ENCODE measurements around the gene TBX2. TPM values are rescaled to one million over a fixed set of nuclear protein-coding genes. Genes with fewer than 3 reads are reported as not detected.

TBX2 gene
- total and polyA plus RNA-seq, 10 of the 15 experiments (the other 5 are each of a cell fraction or from before 2014, with no cell fraction given), result 0.13 TPM; not detected in 9

- peaks cover 4% of the 10 kb centered on the region; the same call in 1 of the 2 replicates for H3K4me1 ChIP-seq (ENCODE audit: control insufficient read depth, insufficient read depth, low read length)
- ATAC-seq, result peak; percentile 83
- DNase-seq (ENCODE audit: low read depth, low spot score), result peak; percentile 5
- H3K4me3 ChIP-seq, result peak overlapping the region; percentile 54; the same call in 1 of the 2 replicates
- in situ Hi-C loops (cut with MboI), result loop anchor here (10.0 kb wide), 1 partner anchor 692 kb away; no protein-coding TSS in a partner anchor
- ChIA-PET SMC1A (ENCODE audit: uncharacterized antibody, unreplicated experiment) (interaction anchor here (0.6 to 2.2 kb wide), 6 partner anchors 421 to 701 kb away, joined by 3 to 8 read pairs (median 3); no protein-coding TSS in a partner anchor), RAD21 (ENCODE audit: unreplicated experiment) (interaction anchor here (0.6 to 1.6 kb wide), 9 partner anchors 132 to 699 kb away, joined by 3 to 7 read pairs (median 3); no protein-coding TSS in a partner anchor), POLR2A (no interaction called here), CTCF (interaction anchor here (0.6 to 1.6 kb wide), 19 partner anchors 8 to 809 kb away, joined by 3 to 11 read pairs (median 3); no protein-coding TSS in a partner anchor)
- H3K27me3 ChIP-seq (replicated peaks in 1 of 2; ENCODE audit: control insufficient read depth in 2 of 2, insufficient read depth in 2 of 2, low read length in 1 of 2), result peaks cover 17 to 34% of the 10 kb centered on the region in 2 experiments
- no peak overlapping the region for H3K27ac ChIP-seq (ENCODE audit: control insufficient read depth, insufficient read depth)
- intact Hi-C loops (cut with micrococcal nuclease; ENCODE audit: unreplicated experiment), result loop anchor here (1.0 kb wide), 2 partner anchors 139 to 425 kb away; no protein-coding TSS in a partner anchor
- peak overlapping the region; percentile 69 for H2AFZ ChIP-seq (ENCODE audit: control insufficient read depth, low read depth, low read length)
- no peaks in the 10 kb centered on the region for H4K20me1 ChIP-seq (ENCODE audit: control insufficient read depth, insufficient read depth)
- WGBS (ENCODE audit: insufficient coverage, insufficient replicate concordance, low lambda C conversion rate, missing lambda C conversion rate), result 3% methylated on average over 68 of the region's 69 CpGs
- H3K4me2 ChIP-seq (ENCODE audit: control insufficient read depth, insufficient read depth), result peak overlapping the region; percentile 78
- peaks cover 1% of the 10 kb centered on the region; the same call in 1 of the 3 replicates for H3K9me3 ChIP-seq (replicated peaks; ENCODE audit: control insufficient read depth, insufficient read depth, low read length)
- no peaks in the 10 kb centered on the region for H3K79me2 ChIP-seq (ENCODE audit: control insufficient read depth, insufficient read depth, low read length)
- FAIRE-seq, result peak; percentile 13
- no peaks in the 10 kb centered on the region for H3K36me3 ChIP-seq (ENCODE audit: control insufficient read depth in 2 of 2, insufficient read depth in 2 of 2, low read length in 1 of 2)
- peak overlapping the region; percentile 35 for H3K9ac ChIP-seq (ENCODE audit: control insufficient read depth, insufficient read depth, low read length)
- no TSS peak for BruUV-seq (replicated peaks)
- TF ChIP-seq USF2 (IDR thresholded peaks at IDR 0.05; ENCODE audit: borderline replicate concordance, low read depth, low read length), result no peak
- no peak for TF ChIP-seq BCLAF1 (IDR thresholded peaks at IDR 0.05)
- TF ChIP-seq EED (IDR thresholded peaks at IDR 0.05; ENCODE audit: low read depth), result no peak
- no peak for TF ChIP-seq SUPT20H (IDR thresholded peaks at IDR 0.05; ENCODE audit: borderline replicate concordance, control insufficient read depth, low read depth, low read length)
- 0 out of 2 replicates have a peak, but pooled peaks have one; percentile 36 for TF ChIP-seq MXI1 (IDR thresholded peaks at IDR 0.05; ENCODE audit: low read depth, low read length)
- no peak for TF ChIP-seq EGR1 (IDR thresholded peaks at IDR 0.05; ENCODE audit: borderline replicate concordance in 1 of 2, low read depth in 2 of 2, low read length in 2 of 2)
- TF ChIP-seq SMARCA5 (IDR thresholded peaks at IDR 0.05), result peak; percentile 66; the same call in 1 of the 2 replicates
- peak; percentile 71 for TF ChIP-seq SMC3 (IDR thresholded peaks at IDR 0.05; ENCODE audit: borderline replicate concordance, low read length)
- 0 out of 3 replicates have a peak, but pooled peaks have one; percentile 29 for TF ChIP-seq POU2F2 (IDR thresholded peaks at IDR 0.05; ENCODE audit: borderline replicate concordance, low read depth, low read length)
- peak; percentile 70 for TF ChIP-seq NFXL1 (IDR thresholded peaks at IDR 0.05; ENCODE audit: borderline replicate concordance)
- no peak for TF ChIP-seq HDAC2 (IDR thresholded peaks at IDR 0.05)
- no peak for TF ChIP-seq EZH2 (IDR thresholded peaks at IDR 0.05; ENCODE audit: borderline replicate concordance, control insufficient read depth, low read depth, low read length)
- TF ChIP-seq IKZF1 (conservative IDR thresholded peaks at IDR 0.05), result peak; percentile 71
- TF ChIP-seq ZBTB11 (CRISPR knock-in tag; IDR thresholded peaks at IDR 0.05), result no peak
- TF ChIP-seq BACH1 (IDR thresholded peaks at IDR 0.05; ENCODE audit: borderline replicate concordance), result peak; percentile 59; the same call in 1 of the 2 replicates
Measured at GRCh38 chr17:61412143-61412859, 12.7 kb downstream of the TBX2 start.
